Measurements from ENCODE around the gene FAM174B.

Gene FAM174B

GRCh38 chr15:92583096-92584034 lies 72.2 kb downstream of the FAM174B start:
- Histone ChIP-seq H3K4me1 (ENCODE audit: control insufficient read depth, insufficient read depth, low read length) (no peaks in the 10 kb centered on the region), H3K4me3 (ENCODE audit: low read length) (no peak overlapping the region), H3K36me3 (ENCODE audit: insufficient read depth, low read length) (no peaks in the 10 kb centered on the region), H3K27me3 (ENCODE audit: control insufficient read depth, insufficient read depth, low read length) (no peaks in the 10 kb centered on the region), H3K4me2 (ENCODE audit: low read length) (no peak overlapping the region), H3K9ac (ENCODE audit: low read depth, low read length) (no peak overlapping the region), H3K9me3 (replicated peaks; ENCODE audit: low read length) (no peaks in the 10 kb centered on the region)

GRCh38 chr15:92582206-92582605 lies 73.4 kb downstream of the FAM174B start:
- Histone ChIP-seq H3K4me1 (ENCODE audit: control insufficient read depth, insufficient read depth, low read length) (no peaks in the 10 kb centered on the region), H3K9me3 (replicated peaks; ENCODE audit: low read length) (no peaks in the 10 kb centered on the region), H3K27me3 (ENCODE audit: control insufficient read depth, insufficient read depth, low read length) (no peaks in the 10 kb centered on the region), H3K4me2 (ENCODE audit: low read length) (no peak overlapping the region), H3K36me3 (ENCODE audit: insufficient read depth, low read length) (no peaks in the 10 kb centered on the region), H3K4me3 (ENCODE audit: low read length) (no peak overlapping the region), H3K9ac (ENCODE audit: low read depth, low read length) (no peak overlapping the region)

- Histone ChIP-seq H3K9me3 (replicated peaks; ENCODE audit: low read length) (no peaks in the 10 kb centered on the region), H3K4me3 (ENCODE audit: low read length) (no peak overlapping the region), H3K36me3 (ENCODE audit: insufficient read depth, low read length) (no peaks in the 10 kb centered on the region), H3K4me2 (ENCODE audit: low read length) (no peak overlapping the region), H3K27me3 (ENCODE audit: control insufficient read depth, insufficient read depth, low read length) (no peaks in the 10 kb centered on the region), H3K9ac (ENCODE audit: low read depth, low read length) (no peak overlapping the region), H3K4me1 (ENCODE audit: control insufficient read depth, insufficient read depth, low read length) (no peaks in the 10 kb centered on the region)
These were observed 74.6 kb downstream of the FAM174B start for GRCh38 chr15:92580933-92581445.

- Histone ChIP-seq H3K9ac (ENCODE audit: low read depth, low read length) (no peak overlapping the region), H3K36me3 (ENCODE audit: insufficient read depth, low read length) (no peaks in the 10 kb centered on the region), H3K4me3 (ENCODE audit: low read length) (no peak overlapping the region), H3K4me2 (ENCODE audit: low read length) (no peak overlapping the region), H3K9me3 (replicated peaks; ENCODE audit: low read length) (no peaks in the 10 kb centered on the region), H3K27me3 (ENCODE audit: control insufficient read depth, insufficient read depth, low read length) (no peaks in the 10 kb centered on the region), H3K4me1 (ENCODE audit: control insufficient read depth, insufficient read depth, low read length) (no peaks in the 10 kb centered on the region)
These were observed 75.1 kb downstream of the FAM174B start for GRCh38 chr15:92580521-92580920.

GRCh38 chr15:92579931-92580470 lies 75.6 kb downstream of the FAM174B start:
- no peak overlapping the region for H3K4me3 ChIP-seq (ENCODE audit: low read length)
- H3K9me3 ChIP-seq (replicated peaks; ENCODE audit: low read length), result no peaks in the 10 kb centered on the region
- H3K36me3 ChIP-seq (ENCODE audit: insufficient read depth, low read length), result no peaks in the 10 kb centered on the region
- H3K9ac ChIP-seq (ENCODE audit: low read depth, low read length), result no peak overlapping the region
- H3K27me3 ChIP-seq (ENCODE audit: control insufficient read depth, insufficient read depth, low read length), result no peaks in the 10 kb centered on the region
- no peak overlapping the region for H3K4me2 ChIP-seq (ENCODE audit: low read length)
- no peaks in the 10 kb centered on the region for H3K4me1 ChIP-seq (ENCODE audit: control insufficient read depth, insufficient read depth, low read length)

GRCh38 chr15:92579486-92579885 lies 76.1 kb downstream of the FAM174B start:
- H3K27me3 ChIP-seq (ENCODE audit: control insufficient read depth, insufficient read depth, low read length), result no peaks in the 10 kb centered on the region
- no peaks in the 10 kb centered on the region for H3K9me3 ChIP-seq (replicated peaks; ENCODE audit: low read length)
- H3K9ac ChIP-seq (ENCODE audit: low read depth, low read length), result no peak overlapping the region
- H3K4me2 ChIP-seq (ENCODE audit: low read length), result no peak overlapping the region
- no peaks in the 10 kb centered on the region for H3K4me1 ChIP-seq (ENCODE audit: control insufficient read depth, insufficient read depth, low read length)
- no peaks in the 10 kb centered on the region for H3K36me3 ChIP-seq (ENCODE audit: insufficient read depth, low read length)
- H3K4me3 ChIP-seq (ENCODE audit: low read length), result no peak overlapping the region

GRCh38 chr15:92578096-92578835 lies 77.3 kb downstream of the FAM174B start:
- Histone ChIP-seq H3K4me2 (ENCODE audit: low read length) (no peak overlapping the region), H3K4me1 (ENCODE audit: control insufficient read depth, insufficient read depth, low read length) (no peaks in the 10 kb centered on the region), H3K9me3 (replicated peaks; ENCODE audit: low read length) (no peaks in the 10 kb centered on the region), H3K9ac (ENCODE audit: low read depth, low read length) (no peak overlapping the region), H3K36me3 (ENCODE audit: insufficient read depth, low read length) (no peaks in the 10 kb centered on the region), H3K27me3 (ENCODE audit: control insufficient read depth, insufficient read depth, low read length) (peaks cover 4% of the 10 kb centered on the region), H3K4me3 (ENCODE audit: low read length) (no peak overlapping the region)

GRCh38 chr15:92576597-92577200 lies 78.9 kb downstream of the FAM174B start:
- no peaks in the 10 kb centered on the region for H3K9me3 ChIP-seq (replicated peaks; ENCODE audit: low read length)
- peaks cover 10% of the 10 kb centered on the region for H3K27me3 ChIP-seq (ENCODE audit: control insufficient read depth, insufficient read depth, low read length)
- no peak overlapping the region for H3K4me2 ChIP-seq (ENCODE audit: low read length)
- no peak overlapping the region for H3K9ac ChIP-seq (ENCODE audit: low read depth, low read length)
- no peaks in the 10 kb centered on the region for H3K36me3 ChIP-seq (ENCODE audit: insufficient read depth, low read length)
- H3K4me3 ChIP-seq (ENCODE audit: low read length), result no peak overlapping the region
- no peaks in the 10 kb centered on the region for H3K4me1 ChIP-seq (ENCODE audit: control insufficient read depth, insufficient read depth, low read length)

GRCh38 chr15:92574566-92574965 lies 81.0 kb downstream of the FAM174B start:
- Histone ChIP-seq H3K4me3 (ENCODE audit: low read length) (no peak overlapping the region), H3K9me3 (replicated peaks; ENCODE audit: low read length) (no peaks in the 10 kb centered on the region), H3K9ac (ENCODE audit: low read depth, low read length) (no peak overlapping the region), H3K27me3 (ENCODE audit: control insufficient read depth, insufficient read depth, low read length) (peaks cover 10% of the 10 kb centered on the region), H3K36me3 (ENCODE audit: insufficient read depth, low read length) (no peaks in the 10 kb centered on the region), H3K4me2 (ENCODE audit: low read length) (no peak overlapping the region), H3K4me1 (ENCODE audit: control insufficient read depth, insufficient read depth, low read length) (no peaks in the 10 kb centered on the region)

GRCh38 chr15:92574161-92574560 lies 81.4 kb downstream of the FAM174B start:
- H3K4me3 ChIP-seq (ENCODE audit: low read length), result no peak overlapping the region
- no peaks in the 10 kb centered on the region for H3K4me1 ChIP-seq (ENCODE audit: control insufficient read depth, insufficient read depth, low read length)
- no peaks in the 10 kb centered on the region for H3K9me3 ChIP-seq (replicated peaks; ENCODE audit: low read length)
- H3K27me3 ChIP-seq (ENCODE audit: control insufficient read depth, insufficient read depth, low read length), result peaks cover 10% of the 10 kb centered on the region
- H3K9ac ChIP-seq (ENCODE audit: low read depth, low read length), result no peak overlapping the region
- no peak overlapping the region for H3K4me2 ChIP-seq (ENCODE audit: low read length)
- no peaks in the 10 kb centered on the region for H3K36me3 ChIP-seq (ENCODE audit: insufficient read depth, low read length)

- H3K4me1 ChIP-seq (ENCODE audit: control insufficient read depth, insufficient read depth, low read length), result no peaks in the 10 kb centered on the region
- no peaks in the 10 kb centered on the region for H3K36me3 ChIP-seq (ENCODE audit: insufficient read depth, low read length)
- no peaks in the 10 kb centered on the region for H3K9me3 ChIP-seq (replicated peaks; ENCODE audit: low read length)
- no peak overlapping the region for H3K9ac ChIP-seq (ENCODE audit: low read depth, low read length)
- H3K4me2 ChIP-seq (ENCODE audit: low read length), result no peak overlapping the region
- no peak overlapping the region for H3K4me3 ChIP-seq (ENCODE audit: low read length)
- peaks cover 10% of the 10 kb centered on the region for H3K27me3 ChIP-seq (ENCODE audit: control insufficient read depth, insufficient read depth, low read length)
These were observed 83.8 kb downstream of the FAM174B start for GRCh38 chr15:92571824-92572223.
